ENCODE results near the gene RTP4.

The RTP4 gene, protein sequence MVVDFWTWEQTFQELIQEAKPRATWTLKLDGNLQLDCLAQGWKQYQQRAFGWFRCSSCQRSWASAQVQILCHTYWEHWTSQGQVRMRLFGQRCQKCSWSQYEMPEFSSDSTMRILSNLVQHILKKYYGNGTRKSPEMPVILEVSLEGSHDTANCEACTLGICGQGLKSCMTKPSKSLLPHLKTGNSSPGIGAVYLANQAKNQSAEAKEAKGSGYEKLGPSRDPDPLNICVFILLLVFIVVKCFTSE

DNA sequence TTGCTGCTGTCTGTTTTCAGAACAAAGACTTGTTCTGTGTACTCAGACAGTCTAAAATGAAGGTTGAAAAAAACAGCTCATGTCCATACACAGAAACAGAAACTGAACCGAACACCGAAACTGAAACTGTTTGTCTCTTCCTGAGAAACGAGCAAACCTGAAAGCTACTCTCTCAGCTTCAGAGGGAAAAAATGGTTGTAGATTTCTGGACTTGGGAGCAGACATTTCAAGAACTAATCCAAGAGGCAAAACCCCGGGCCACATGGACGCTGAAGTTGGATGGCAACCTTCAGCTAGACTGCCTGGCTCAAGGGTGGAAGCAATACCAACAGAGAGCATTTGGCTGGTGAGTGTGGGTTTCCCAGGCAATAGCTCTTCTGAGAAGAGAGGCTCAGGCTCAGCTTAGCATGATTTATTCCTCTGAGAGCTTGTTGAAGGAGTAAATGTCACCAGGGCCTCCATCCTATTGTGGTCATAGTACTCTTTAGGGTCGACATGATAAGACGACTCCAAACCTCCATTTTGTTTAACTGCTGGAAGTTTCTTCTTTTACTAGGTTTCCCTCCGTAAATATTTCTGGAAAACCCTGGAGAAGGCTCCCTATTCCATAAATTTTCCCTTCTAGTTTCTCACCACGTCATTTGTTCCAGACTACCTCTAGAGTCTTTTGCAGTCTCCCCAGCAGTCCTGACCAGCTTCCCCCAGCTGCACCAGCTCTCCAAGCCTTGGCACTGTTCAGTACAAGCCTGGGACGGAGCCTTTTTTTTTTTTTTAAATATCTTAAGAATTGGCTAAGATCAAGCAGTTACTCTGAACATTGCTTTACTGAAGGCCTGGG, at the start of gene RTP4:
Gene RTP4, plus strand, starts transcription at position 135 of the 838 bp plus-strand sequence. Its CDS starts 57 bp downstream, at position 192.
- DNase-seq (ENCODE audit: low spot score), result no peak

DNA sequence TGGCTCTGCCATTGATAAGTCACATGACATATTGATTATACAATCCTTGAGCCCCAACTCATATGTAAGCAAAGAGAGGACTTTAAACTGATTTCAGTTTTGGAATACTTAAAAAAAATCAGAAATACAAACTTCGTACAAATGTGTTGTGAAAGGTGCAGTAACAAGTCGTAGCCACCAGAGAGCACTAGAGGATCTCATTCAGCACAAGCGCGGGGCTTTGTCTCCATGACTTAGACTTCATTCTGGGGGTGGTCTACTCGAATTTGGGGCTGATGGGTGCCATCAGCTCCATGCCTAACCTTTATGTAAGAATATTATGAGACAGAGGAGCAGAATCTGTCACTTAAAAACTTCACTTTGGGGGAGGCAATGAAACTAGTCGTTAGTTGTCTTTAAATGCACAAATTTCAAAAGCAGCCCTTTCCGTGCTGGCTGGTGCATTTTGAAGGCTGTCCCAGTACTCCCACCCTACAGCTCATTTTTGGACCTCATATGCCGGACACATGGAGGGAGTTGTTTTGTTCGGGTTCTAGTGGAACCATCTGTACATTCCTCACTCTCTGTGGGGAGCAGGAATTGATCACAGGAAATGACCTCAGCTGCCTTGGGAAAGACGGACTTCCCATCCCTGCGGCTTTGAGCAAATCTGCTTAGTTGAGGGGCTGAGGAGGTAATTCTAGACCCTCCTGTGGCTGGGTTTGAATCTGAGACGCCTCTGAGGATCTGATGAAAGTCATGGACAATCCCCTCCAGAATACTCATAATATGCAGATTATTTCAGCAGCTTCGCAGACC, 49.2 kb upstream of the RTP4 start:
- DNase-seq (ENCODE audit: low spot score), result peak; percentile 28

DNA sequence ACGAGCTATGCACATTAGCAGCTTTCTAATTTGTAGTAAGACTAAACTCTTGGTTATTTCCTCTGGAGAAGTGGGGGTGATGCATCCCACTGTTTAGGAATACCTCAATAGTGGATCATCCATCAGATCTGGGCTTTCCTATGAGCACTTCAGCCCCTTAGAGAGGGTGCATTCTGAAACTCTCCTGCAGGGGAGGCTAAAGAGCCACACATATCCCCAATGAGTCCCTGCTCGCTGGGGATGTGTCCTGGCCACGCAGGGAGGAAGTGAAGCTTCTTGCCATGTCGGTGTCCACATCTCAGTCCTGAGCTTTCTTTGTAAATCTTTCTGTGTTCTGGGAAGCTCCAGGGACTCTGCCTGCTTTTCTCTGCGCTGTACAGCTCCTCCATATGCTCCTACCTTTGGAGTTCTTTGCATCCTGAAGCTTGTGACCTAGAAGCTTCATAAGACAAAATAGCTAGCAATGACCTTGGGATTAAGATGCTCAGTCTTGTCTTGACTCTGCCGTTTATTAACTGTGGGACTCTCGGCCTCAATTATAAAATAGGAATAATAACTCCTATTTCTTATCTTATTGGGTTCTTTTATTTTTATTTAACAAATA, 48.4 kb upstream of the RTP4 start:
- DNase-seq (ENCODE audit: low spot score), result no peak

DNA sequence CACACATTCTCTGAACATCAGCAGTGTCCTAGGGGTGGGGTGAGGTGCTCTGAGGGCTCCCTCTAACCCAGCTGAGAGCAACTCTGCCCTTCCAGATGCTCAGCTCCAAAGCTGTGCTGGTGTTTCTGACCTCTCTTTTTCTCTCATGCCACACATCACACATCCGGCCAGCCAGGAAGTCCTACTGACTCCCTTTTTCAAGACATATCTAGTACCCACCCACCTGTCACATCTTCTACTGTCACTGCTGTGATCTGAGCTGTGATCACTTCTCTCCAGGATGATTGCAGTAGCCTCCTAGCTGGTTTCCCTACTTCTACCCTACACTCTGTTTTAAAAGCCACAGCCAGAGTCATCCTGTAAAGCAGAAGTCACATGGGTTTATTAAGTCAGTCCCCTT, 46.4 kb upstream of the RTP4 start:
- no peak for DNase-seq (ENCODE audit: low spot score)

DNA sequence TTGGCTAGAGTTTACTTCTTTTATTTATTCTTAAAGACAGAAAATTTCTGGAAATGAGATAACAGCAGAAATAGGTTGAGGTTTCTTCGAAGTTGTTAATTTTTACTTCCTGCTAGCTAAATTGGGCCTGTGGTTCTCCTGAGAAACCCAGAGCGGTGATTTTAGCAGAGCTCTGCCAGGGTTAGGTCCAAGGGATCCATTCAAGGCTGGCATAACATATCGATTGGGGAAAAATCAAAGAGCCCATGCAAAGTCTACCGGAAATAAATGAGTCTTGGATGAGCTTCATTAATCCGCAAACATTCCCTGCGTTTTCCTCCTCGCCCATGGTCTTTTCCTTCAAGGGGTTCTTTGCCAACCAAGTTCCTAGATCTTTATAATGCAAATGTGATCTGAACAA, 45.9 kb upstream of the RTP4 start:
- DNase-seq (ENCODE audit: low spot score), result no peak

DNA sequence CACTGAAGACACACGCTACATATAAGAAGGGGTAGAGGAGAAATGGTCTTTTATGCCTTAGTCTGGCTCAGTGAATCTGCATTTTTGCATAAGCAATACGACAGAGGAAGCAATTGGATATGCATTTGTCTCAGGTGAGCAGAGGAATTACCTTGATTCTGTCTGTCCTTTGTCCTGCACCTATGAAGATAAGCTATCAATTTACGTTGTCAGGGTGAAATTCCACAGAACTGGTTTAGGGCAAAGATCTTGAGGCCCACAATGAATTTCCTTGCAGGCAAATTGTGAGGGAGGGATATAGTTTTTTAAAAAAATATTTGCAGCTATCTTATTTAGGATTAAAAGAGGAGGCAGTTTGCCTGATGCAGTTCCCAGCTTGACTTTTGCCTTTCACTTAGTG, 45.1 kb upstream of the RTP4 start:
- no peak for DNase-seq (ENCODE audit: low spot score)

DNA sequence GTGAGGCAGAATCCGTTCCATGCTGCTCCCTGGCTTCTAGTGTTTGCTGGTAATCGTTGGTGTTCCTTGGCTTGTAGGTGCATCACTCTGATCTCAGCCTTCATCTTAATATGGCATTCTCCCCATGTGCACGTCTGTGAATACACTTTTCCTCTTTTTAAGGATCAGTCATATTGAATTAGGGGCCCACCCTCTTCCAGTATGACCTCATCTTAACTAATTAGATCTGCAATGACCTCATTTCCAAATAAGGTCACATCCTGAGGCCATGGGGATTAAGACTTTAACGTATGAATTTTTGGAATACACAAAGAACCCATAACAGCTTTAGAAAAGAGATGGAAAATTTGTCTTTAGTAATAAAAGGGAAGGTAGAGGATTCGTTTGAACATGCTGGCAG, 42.6 kb upstream of the RTP4 start:
- no peak for DNase-seq (ENCODE audit: low spot score)

DNA sequence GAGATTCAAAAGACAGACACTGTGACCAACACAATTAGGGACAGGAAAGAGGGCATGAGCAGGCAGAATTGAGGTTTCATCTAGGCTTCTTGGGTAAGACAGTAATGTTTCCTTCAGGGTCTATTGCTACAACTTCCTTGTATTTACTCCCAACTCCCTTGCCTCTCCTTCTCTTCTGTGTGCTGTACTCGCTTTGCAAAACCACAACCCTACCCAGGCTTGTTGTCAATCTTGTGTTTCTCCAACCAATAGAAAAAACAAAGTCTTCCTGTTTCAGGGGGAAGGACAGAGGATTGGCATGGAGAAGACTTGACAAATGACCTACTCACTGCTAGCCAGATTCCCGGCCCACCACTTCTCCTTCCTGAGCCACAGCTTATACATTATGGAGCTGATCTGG, 40.3 kb upstream of the RTP4 start:
- DNase-seq (ENCODE audit: low spot score), result no peak

DNA sequence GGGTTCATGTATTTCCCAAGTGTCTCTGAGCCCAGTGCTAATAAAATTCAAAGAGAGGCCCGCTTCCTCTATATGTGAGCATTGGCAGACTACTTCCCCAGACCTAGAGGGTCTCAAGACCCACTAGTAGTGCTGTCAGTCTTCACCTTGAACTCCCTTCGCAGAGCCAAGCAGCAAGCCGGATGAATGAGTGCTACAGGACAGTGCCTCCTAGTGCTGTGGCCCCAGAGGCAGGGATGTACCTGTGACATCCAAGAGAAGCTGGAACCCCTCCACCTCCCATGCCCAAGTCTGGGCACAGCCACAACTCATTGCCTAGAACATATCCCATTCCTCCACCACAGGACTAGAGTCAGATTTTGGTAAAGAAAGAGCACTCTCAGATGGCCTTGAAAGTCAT, 39.5 kb upstream of the RTP4 start:
- DNase-seq (ENCODE audit: low spot score), result no peak

DNA sequence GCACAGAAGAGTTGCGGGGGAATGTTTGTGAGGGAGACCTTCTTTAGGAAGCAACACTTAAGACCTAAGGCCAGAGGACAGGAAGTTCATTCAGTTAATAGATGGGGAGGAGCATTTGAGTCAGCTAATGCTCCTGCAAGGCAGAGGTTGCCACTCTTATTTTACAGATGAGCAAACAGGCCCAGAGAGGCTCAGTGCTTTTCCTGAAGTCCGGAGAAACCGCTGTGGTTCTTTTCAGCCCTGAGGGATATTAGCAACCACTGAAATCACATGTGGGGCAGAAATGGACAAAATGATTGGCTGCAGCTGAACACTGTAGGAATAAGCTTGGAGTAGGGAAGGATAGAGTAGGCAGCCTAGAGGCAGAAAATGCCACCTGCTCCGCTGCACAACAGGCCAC, 33.3 kb upstream of the RTP4 start:
- no peak for DNase-seq (ENCODE audit: low spot score)

DNA sequence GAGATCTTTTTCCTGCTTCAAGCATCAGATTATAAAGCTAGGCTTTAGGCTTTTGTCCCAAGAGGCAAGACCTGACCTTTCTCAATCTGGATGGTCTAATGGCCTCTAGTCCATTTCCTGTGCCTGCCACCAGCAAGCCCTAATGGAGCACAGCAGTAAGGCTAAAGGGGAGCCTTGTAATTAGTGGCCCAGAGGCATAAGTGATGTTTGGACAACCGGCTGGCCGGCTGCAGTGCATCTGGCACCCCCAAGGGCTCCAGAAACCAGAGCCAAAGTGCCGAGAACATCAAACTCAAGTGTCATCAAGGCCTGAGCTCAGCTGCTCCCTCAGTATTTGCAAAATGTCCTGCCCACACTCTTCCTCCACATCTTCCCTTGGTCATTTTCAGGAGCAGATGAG, 31.9 kb upstream of the RTP4 start:
- no peak for DNase-seq (ENCODE audit: low spot score)

DNA sequence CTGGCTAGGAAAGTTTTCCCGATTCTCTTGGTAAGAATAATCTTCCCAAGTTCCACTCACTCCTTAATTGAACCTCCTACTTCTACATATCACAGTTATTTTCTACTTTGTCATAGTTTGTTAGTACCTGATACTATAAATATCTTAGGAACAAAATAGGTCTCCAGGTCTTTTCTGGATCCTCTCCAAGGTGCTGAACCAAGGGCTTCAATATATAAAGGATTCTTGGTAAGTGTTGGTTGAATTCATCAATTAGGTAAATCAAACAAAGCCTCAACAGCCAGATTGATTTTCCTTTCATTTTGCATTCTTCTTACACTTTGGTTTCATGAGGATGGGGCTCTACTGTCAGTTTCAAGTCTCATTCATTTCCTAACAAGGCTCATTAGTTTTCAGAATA, 27.6 kb upstream of the RTP4 start:
- no peak for DNase-seq (ENCODE audit: low spot score)

DNA sequence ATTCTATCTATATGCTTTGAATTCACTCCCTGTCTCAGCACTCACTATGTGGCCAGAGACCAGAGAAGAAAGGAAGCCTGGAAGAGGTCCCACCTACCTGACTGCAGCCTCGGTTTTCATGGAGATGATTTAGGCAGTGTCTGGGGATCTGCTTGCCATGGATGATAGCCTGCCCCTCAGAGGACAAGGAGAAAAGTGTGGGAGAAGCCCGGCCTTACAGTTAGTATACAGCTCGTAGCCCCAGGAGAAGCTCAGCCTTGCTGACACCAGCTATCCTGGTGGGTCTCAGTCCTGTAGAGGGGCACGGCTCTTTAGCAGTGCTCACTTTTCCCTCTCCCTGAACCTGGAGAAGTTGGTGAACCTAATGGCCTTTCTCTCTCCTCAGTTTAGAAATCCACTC, 25.9 kb upstream of the RTP4 start:
- no peak for DNase-seq (ENCODE audit: low spot score)

DNA sequence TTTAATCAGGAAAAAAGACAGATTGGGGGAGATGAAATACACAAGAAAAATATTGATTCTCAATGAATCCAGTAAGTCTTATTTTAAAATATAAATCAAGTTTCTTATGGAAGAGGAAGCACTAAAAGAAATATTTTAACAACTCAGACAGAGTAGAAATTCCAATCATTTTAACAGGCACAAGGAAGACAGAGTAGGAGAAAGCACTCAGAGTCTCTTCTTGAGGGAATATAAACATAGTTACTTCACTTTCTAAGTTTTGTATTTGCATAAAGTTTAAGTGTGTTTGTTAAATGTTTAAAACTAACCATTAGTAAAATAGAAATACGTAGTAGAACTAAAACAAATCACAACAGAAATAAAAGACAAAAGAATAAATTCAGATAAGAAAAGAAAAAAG, 24.5 kb upstream of the RTP4 start:
- DNase-seq (ENCODE audit: low spot score), result no peak

DNA sequence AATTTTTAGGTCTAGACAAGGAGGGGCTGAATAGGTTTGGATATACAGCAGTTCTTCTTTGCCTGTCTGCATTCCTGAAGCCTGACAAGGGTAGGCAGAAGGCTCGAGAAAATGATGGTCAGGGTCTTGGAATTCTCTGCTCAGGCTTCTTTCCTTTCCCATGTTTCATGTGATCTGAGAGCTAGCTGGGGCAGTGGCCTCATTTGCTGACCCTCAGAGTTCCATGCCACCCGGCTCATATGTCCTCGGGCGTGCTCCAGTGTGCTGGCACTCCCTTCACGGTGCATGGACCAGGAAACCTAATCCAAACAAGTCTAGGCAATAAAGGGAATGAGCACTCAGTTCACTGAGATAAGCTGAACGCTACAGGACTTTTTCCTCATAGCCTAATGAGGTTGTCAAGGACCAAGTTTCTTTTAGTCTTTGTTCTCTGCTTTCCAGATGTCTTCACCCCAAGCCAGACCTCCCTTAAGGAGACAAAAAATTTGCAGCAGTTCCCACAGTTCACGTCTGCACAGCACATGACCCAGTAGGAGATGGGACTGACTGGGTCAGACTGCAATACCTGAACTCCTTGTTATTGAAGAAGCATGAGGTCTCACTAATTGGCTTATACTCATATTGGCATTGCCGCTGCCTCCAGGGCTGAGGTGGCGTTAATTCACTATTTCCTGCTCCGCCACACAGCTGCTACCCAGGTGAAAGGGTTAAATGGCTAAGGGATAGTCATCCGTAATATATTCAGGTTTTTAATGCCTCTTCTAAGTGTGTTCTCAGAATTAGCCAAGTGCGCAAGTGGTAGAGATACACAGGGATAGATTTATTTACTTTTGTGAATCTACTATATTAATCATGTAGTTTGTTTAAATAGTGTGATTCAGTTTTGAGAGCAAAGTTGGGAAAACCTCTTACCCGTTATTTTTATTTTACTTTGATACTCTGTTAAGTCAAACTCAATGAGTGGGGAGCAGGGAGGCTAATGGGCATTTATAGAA, 15.3 kb upstream of the RTP4 start:
- DNase-seq (ENCODE audit: low spot score), result no peak

DNA sequence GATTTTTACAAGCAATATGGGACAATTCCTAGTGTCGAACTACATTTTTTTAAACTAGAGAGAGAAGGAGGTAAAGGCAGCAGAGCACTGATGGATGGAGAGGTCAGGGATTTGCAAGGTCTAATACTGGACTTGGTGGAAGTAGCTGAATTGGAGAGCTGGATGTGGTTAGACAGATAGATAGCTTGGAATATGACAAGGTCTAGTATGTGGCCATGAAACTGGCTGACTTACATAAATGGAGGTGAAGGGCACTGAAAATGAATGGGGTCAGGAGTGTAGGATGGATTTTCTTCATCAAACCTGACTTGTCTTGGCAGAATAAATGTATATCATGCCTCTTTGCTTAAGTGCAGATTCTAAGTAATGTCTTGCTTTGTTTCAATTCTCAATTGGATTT, 10.1 kb upstream of the RTP4 start:
- no peak for DNase-seq (ENCODE audit: low spot score)

DNA sequence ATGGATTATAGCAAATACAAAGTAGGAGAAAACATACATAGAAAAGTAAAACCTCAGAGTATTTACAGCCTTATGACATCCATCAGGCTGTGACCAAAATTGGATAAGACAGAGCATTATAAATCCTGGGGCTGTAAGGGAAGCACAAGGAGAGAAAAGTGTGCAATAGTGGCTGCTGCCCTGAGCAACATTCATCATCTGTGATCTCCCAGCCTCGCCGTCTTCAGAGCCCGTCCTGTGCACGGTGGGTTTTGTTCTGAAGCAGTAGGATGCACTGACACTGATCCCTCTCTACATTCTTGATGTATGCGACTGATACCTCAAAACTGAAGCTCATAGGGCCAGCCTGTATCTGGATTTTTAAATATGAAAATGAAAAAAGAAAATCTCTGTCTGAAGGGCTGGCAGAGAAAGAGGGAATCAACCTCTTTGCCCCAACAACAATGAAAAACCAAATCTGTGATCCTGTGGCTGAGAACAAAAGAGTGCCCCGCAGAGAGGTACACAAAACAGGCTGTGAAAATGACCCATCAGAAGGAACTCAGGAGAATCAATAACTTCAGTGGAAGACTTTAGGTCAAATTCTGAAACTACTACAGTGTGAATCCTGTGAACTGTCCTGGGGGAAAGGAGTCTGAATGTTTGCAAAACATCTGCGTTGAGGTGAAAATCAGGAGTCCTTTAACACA, 8.2 kb upstream of the RTP4 start:
- DNase-seq (ENCODE audit: low spot score), result no peak

DNA sequence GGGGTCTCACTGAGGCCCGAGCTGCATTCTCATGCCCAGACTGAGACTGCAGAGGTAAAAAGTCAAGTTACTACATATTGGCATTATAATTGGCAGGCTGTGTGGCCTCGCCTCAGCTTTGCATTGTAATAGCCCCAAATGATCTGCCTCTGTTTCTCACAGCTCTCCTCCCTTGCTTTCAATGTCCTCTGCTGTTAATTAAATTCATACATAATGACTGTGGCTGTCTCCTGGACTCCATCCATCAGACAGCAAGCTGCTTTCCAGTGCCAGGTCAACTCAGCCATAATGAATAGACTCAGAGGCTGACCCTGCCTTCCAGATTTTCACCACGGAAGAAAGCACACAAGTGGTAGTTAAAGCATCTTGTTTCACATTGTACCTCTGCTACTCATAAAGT, 7.6 kb upstream of the RTP4 start:
- no peak for DNase-seq (ENCODE audit: low spot score)

DNA sequence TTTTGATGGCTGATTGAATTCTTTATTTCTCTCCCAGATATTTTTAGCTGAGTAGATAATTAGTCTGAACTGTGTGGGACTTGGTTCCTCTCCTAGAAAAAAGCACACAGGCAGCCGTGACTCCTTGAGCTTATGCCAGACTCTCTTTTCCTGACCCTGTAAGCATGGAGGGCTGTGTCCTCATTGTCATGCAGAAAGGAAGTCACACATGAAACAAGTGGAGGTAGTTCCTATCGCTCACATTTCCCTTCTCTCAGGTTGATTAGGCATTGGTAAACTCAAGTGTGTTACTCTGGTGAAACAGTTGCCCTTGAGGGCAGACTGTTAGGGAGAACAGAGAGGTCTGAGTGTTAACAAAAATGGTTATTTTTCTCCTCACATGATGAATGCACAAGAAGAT, 6.3 kb upstream of the RTP4 start:
- DNase-seq (ENCODE audit: low spot score), result no peak

DNA sequence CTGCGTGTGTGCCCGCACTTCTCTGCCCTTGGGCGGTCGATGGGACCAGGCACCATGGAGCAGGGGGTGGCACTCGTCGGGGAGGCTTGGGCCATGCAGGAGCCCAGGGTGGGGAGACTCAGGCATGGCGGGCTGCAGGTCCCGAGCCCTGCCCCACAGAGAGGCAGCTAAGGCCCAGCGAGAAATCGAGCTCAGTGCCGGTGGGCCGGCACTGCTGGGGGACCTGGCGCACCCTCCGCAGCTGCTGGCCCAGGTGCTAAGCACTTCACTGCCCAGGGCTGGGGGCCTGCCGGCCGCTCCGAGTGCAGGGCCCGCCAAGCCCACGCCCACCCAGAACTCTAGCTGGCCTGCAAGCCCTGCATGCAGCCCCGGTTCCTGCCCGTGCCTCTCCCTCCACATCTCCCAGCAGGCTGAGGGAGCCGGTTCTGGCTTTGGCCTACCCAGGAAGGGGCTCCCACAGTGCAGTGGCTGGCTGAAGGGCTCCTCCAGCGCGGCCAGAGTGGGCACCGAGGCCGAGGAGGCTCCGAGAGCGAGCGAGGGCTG, 553 bp upstream of the RTP4 start:
- DNase-seq (ENCODE audit: low spot score), result no peak

DNA sequence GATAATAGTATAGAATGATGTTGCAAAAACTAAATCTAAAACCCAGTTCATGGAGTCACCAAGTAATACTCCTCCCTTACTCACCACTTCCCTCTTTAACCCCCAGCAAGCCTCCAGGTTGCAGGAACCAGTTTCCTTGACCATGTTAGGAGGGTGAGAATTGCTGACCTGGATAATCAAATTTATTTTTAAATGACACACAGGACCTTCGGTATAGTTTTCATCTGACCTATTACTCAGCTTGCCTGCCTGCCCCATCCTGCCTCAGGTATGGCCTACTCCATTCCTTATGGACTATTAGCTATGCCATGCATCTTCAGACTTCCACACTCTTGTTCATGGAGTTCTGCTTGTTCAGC, 883 bp downstream of the RTP4 start:
- no peak for DNase-seq (ENCODE audit: low spot score)

All from hematopoietic multipotent progenitor cell treated with erythropoietin and hydrocortisone succinate and interleukin-3 and kit ligand, for 17 days (in vitro differentiated cells).